Activated T-cell treated with anti-CD3 and anti-CD28 coated beads for 1 hour (primary cell): ENCODE results near the gene CLDN4.
"Not testable (repeated sequence)": the region's sequence is repeated elsewhere in the genome, so short reads cannot be mapped to it uniquely, and the experiment has no call there.

Source experiments
- DNase-seq: peaks from one replicate; pipeline ENCODE4 v3.0.0-alpha.2; 2020; ENCODE audit warnings: low read depth

The CLDN4 gene

GRCh38 chr7:73823873-73824592 is 6.8 kb upstream of the CLDN4 start:
- no peak for DNase-seq

GRCh38 chr7:73824986-73825385 is 5.8 kb upstream of the CLDN4 start:
- no peak for DNase-seq

- DNase-seq = no peak
Measured at GRCh38 chr7:73827567-73828106, 3.2 kb upstream of the CLDN4 start.

GRCh38 chr7:73828107-73828803 is 2.5 kb upstream of the CLDN4 start:
- DNase-seq = no peak

- no peak for DNase-seq
Measured at GRCh38 chr7:73828972-73829371, 1.8 kb upstream of the CLDN4 start.

- no peak for DNase-seq
Measured at GRCh38 chr7:73829505-73829904, 1.3 kb upstream of the CLDN4 start.

GRCh38 chr7:73829921-73830680 is 695 bp upstream of the CLDN4 start:
- DNase-seq = no peak

- no peak for DNase-seq
Measured at GRCh38 chr7:73831584-73831833, 713 bp downstream of the CLDN4 start.

- DNase-seq = no peak
Measured at GRCh38 chr7:73831834-73832651, 1.2 kb downstream of the CLDN4 start.

GRCh38 chr7:73832806-73833205 is 2.0 kb downstream of the CLDN4 start:
- no peak for DNase-seq

- DNase-seq = no peak
Measured at GRCh38 chr7:73833251-73833919, 2.6 kb downstream of the CLDN4 start.

GRCh38 chr7:73834626-73835191 is 3.9 kb downstream of the CLDN4 start:
- no peak for DNase-seq

- DNase-seq = not testable (repeated sequence)
Measured at GRCh38 chr7:73837167-73837566, 6.4 kb downstream of the CLDN4 start.

GRCh38 chr7:73838642-73839041 is 7.8 kb downstream of the CLDN4 start:
- DNase-seq = no peak

GRCh38 chr7:73839290-73839689 is 8.5 kb downstream of the CLDN4 start:
- no peak for DNase-seq

- no peak for DNase-seq
Measured at GRCh38 chr7:73839743-73840714, 9.2 kb downstream of the CLDN4 start.

- DNase-seq = no peak
Measured at GRCh38 chr7:73840715-73841379, 10.1 kb downstream of the CLDN4 start.

GRCh38 chr7:73841689-73842066 is 10.9 kb downstream of the CLDN4 start:
- no peak for DNase-seq
